MCF 10A (cell line): ENCODE results near the gene C1orf116. TPM values are rescaled to one million over a fixed set of nuclear protein-coding genes. Genes with fewer than 3 reads are reported as not detected.
A peak's percentile ranks its signal among the peaks of the same experiment; 100 is the strongest.

Source experiments
- BruUV-seq: library from RNA; stranded (reverse); fragments of 400-500 nt; replicated peaks from 2 replicates; lab custom pipeline; 2021; lab: Mats Ljungman, UMichigan
- CTCF ChIA-PET: fragments of 300-600 bp; sonication (Branson Sonifier 250); formaldehyde crosslinking; extraction: SDS; loops from one replicate; lab custom pipeline; 2021; ENCODE audit warnings: antibody characterized with exemption, inconsistent platforms; lab: Yijun Ruan, JAX
- POLR2A ChIA-PET: fragments of 300-600, 350-650 bp; sonication (Branson Sonifier 250); formaldehyde crosslinking; extraction: SDS; loops from one replicate; lab custom pipeline; 2020; ENCODE audit warnings: antibody characterized with exemption, inconsistent platforms; lab: Yijun Ruan, JAX
- DNase-seq: peaks from one replicate; pipeline ENCODE4 v3.0.0-alpha.2; 2018; ENCODE audit not compliant: unreplicated experiment
- H3K27ac Mint-ChIP-seq: one replicate; pipeline ENCODE4 v1.8.0; 2022; ENCODE audit warnings: mild to moderate bottlenecking, low read depth, mixed read lengths; ENCODE audit not compliant: unreplicated experiment
- H3K27me3 Mint-ChIP-seq: one replicate; pipeline ENCODE4 v1.8.0; 2022; ENCODE audit warnings: mixed read lengths; ENCODE audit not compliant: insufficient read depth, unreplicated experiment
- H3K36me3 Mint-ChIP-seq: one replicate; pipeline ENCODE4 v1.8.0; 2022; ENCODE audit warnings: mild to moderate bottlenecking, moderate library complexity, mixed read lengths; ENCODE audit not compliant: insufficient read depth, unreplicated experiment
- H3K4me1 Mint-ChIP-seq: one replicate; pipeline ENCODE4 v1.8.0; 2022; ENCODE audit warnings: mixed read lengths; ENCODE audit not compliant: insufficient read depth, unreplicated experiment
- H3K4me3 Mint-ChIP-seq: one replicate; pipeline ENCODE4 v1.8.0; 2022; ENCODE audit warnings: mild to moderate bottlenecking, moderate library complexity, mixed read lengths; ENCODE audit not compliant: unreplicated experiment
- H3K9me3 Mint-ChIP-seq: one replicate; pipeline ENCODE4 v1.8.0; 2022; ENCODE audit warnings: mixed read lengths; ENCODE audit not compliant: unreplicated experiment
- CTCF ChIP-seq: fragments of 200-600 bp; IDR thresholded peaks from one replicate; pipeline ENCODE4 v1.8.0; 2022; ENCODE audit warnings: antibody characterized with exemption, mild to moderate bottlenecking; ENCODE audit not compliant: unreplicated experiment
- intact Hi-C: fragments of 100-400 bp; cut with micrococcal nuclease; formaldehyde crosslinking; loops from 2 replicates; pipeline ENCODE4 v1.14.1; 2022
- total RNA-seq: library from RNA; stranded (reverse); gene quantifications from 2 replicates; pipeline ENCODE4 v1.2.3, GENCODE V29; 2022

C1orf116 gene
- total RNA-seq, 1 experiment from 2014 or later: 35.4 TPM

GRCh38 chr1:207025146-207025880 lies 7.2 kb downstream of the C1orf116 start:
- peak overlapping the region; percentile 99 for H3K27ac Mint-ChIP-seq
- CTCF ChIA-PET: interaction anchor here (0.6 to 17.4 kb wide), 11 partner anchors 11 to 145 kb away, joined by 3 to 280 read pairs (median 3); no protein-coding TSS in a partner anchor
- no peak for DNase-seq
- H3K4me3 Mint-ChIP-seq: peak overlapping the region; percentile 3
- H3K27me3 Mint-ChIP-seq: no peaks in the 10 kb centered on the region
- POLR2A ChIA-PET: interaction anchor here (0.6 to 33.4 kb wide), 10 partner anchors 1 to 1551 kb away, joined by 3 to 2100 read pairs (median 5); partner anchors contain the start of genes C1orf116, EIF2D, PFKFB2 and YOD1
- no TSS peak for BruUV-seq
- intact Hi-C loops: no loop called here
- peaks cover 43% of the 10 kb centered on the region for H3K36me3 Mint-ChIP-seq
- H3K9me3 Mint-ChIP-seq: no peaks in the 10 kb centered on the region
- TF ChIP-seq CTCF: no peak
- H3K4me1 Mint-ChIP-seq: peaks cover 73% of the 10 kb centered on the region

GRCh38 chr1:207024202-207025145 lies 8.1 kb downstream of the C1orf116 start:
- peaks cover 43% of the 10 kb centered on the region for H3K36me3 Mint-ChIP-seq
- no peak for DNase-seq
- POLR2A ChIA-PET: interaction anchor here (1.2 to 27.1 kb wide), 5 partner anchors 18 to 412 kb away, joined by 3 to 2100 read pairs (median 164); partner anchors contain the start of genes C1orf116, EIF2D, PFKFB2 and YOD1
- TF ChIP-seq CTCF: no peak
- CTCF ChIA-PET: interaction anchor here (0.6 to 17.4 kb wide), 11 partner anchors 16 to 379 kb away, joined by 3 to 280 read pairs (median 3); no protein-coding TSS in a partner anchor
- intact Hi-C loops: no loop called here
- no peaks in the 10 kb centered on the region for H3K9me3 Mint-ChIP-seq
- H3K4me3 Mint-ChIP-seq: no peak overlapping the region
- BruUV-seq: no TSS peak
- H3K27ac Mint-ChIP-seq: peak overlapping the region; percentile 77
- H3K27me3 Mint-ChIP-seq: no peaks in the 10 kb centered on the region
- peaks cover 73% of the 10 kb centered on the region for H3K4me1 Mint-ChIP-seq

- no peaks in the 10 kb centered on the region for H3K9me3 Mint-ChIP-seq
- ChIA-PET CTCF (interaction anchor here (0.8 to 17.4 kb wide), 11 partner anchors 9 to 381 kb away, joined by 3 to 280 read pairs (median 7); partner anchors contain the start of gene C1orf116), POLR2A (interaction anchor here (0.5 to 27.1 kb wide), 4 partner anchors 19 to 478 kb away, joined by 3 to 2100 read pairs (median 470); partner anchors contain the start of genes C1orf116, PFKFB2 and YOD1)
- intact Hi-C loops: no loop called here
- TF ChIP-seq CTCF: no peak
- H3K27ac Mint-ChIP-seq: peak overlapping the region; percentile 36
- DNase-seq: no peak
- no peaks in the 10 kb centered on the region for H3K27me3 Mint-ChIP-seq
- no TSS peak for BruUV-seq
- peaks cover 36% of the 10 kb centered on the region for H3K36me3 Mint-ChIP-seq
- peaks cover 74% of the 10 kb centered on the region for H3K4me1 Mint-ChIP-seq
- no peak overlapping the region for H3K4me3 Mint-ChIP-seq
Observed at GRCh38 chr1:207022996-207023679, 9.4 kb downstream of the C1orf116 start.
